Kidney glomerular epithelial cell (primary cell): ENCODE data around the gene L3MBTL4.
"Not testable (repeated sequence)": the region's sequence is repeated elsewhere in the genome, so short reads cannot be mapped to it uniquely, and the experiment has no call there.

Source experiments
- DNase-seq: peaks from one replicate; lab custom pipeline; 2025; lab: John Stamatoyannopoulos, UW

L3MBTL4 gene

DNA sequence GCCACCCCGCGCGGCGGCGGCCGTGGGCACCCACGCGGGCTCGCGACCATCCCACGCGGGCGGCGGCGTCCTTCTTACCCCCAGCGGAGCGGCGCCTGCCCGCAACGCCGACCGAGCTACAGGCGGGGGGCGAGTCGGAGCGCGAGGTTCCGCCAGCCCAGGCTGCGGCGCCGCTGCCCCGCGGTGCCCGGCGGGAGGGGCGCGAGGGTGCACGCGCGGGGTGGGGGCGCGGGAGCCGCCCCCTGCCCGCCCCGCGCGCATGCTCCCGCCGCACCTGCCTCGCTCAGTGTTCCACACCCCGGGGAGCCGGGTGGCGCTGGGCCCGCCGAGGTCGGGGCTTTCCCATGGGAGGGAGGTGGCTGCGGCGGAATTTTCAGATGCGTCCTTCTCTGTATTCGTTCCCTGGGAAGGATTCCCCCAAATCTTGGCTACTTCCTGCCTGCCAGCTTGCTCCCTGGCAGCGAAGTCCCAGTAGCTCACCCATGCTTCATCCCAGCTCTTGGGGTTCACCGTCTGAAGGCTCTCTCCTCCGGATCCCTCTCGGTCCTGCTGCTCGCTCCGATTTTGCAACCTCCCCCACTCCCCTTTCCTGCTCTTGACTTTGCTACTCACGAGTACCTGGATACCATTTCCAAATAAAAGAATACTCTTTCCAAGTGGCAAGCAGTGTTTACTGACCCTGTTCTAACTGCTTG lies at the start of gene L3MBTL4:
L3MBTL4 (minus strand) TSS at position 189 of the 695 bp plus-strand sequence. CDS start 103,286 bp downstream, outside the sequence.
- DNase-seq, result no peak

DNA sequence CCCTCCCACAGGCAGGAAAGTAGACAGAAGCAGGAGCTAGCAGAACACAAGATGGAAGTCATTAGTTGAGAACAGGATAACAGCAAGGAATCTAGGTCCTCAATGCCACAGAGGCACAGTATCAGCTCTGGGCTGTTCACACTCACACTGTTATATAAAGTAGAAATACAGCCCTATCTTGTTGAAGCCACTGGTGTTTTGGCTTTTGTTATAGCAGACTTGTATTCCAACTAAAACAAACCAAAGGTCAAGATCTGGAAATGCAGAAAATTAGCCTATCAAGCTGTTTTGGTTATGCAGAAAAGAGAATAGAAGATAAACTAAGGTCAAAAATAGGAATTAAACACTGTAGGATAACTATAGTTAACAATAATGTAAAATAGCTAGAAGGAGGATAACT lies 37.5 kb upstream of the L3MBTL4 start:
- DNase-seq, result no peak

DNA sequence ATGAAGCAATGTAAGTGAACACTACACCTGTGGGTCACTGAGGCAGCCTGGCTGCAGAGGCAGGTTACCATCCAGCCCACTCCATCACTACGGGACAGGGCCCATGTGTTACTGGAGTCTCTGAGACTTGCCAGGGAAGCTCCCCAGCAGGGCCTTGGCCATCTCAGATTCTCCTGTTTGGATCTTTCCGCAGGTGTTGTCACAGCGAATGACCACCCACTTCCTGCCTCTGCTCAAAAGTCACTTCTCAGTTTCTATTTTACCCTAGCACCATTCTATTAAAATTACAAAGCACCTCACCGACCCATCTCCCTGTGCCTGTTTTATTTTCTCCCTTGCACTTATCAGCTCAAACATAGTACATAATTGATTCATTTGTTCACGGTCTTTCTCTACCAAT lies 34.5 kb upstream of the L3MBTL4 start:
- DNase-seq, result no peak

DNA sequence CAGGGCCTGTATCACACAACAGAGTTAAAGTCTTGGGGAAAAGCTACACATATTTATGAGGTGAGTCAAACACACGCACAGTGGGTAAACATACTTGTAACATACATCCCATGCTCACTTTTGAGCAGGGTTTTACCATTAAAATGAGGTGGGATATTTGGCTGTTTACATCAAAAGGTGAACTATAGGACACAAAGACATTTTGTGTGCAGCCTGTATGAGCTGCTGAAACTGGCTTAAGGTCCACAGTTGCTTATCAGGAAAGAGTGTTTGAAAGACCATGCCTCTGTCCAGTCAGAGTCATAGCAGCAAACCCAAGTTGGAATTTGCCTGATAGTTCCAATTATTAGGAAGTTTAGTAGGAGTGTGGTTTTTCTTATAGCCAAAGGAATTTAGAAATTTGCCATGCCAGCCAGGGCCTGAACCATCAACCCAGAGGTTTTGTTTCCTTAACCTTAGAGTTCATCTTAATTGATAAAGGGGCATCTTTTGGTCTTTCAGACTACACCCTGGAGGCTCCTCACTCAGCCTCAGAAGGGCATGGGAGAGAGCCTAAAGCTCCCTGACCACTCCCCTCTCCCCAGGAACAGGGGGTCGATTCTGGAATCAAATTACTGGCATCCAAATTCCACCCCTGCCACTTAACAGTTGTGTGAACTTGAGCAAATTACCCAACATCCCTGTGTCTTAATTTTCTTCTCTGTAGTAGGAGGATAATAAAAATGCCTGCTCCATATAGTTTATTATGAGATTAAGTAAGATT lies 29.9 kb upstream of the L3MBTL4 start:
- no peak for DNase-seq

DNA sequence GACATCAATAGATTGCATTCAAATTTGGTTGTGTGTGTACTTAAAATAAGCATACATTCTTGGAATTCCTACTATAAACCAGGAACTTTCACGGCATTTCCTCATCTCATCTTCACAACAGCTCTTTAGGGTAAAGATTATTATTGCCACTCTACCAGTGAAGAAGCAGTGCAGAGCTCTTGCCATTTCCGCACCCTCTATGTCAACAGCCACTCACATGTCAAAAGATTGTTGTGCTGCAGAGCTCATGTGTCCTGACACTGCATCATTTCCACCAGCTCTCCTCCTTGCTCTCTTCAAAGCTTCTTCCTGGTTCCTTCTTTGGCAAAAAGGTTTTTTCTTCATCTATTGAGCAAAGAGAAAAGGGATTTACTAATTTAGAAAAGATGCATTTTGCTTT lies 26.5 kb upstream of the L3MBTL4 start:
- no peak for DNase-seq

DNA sequence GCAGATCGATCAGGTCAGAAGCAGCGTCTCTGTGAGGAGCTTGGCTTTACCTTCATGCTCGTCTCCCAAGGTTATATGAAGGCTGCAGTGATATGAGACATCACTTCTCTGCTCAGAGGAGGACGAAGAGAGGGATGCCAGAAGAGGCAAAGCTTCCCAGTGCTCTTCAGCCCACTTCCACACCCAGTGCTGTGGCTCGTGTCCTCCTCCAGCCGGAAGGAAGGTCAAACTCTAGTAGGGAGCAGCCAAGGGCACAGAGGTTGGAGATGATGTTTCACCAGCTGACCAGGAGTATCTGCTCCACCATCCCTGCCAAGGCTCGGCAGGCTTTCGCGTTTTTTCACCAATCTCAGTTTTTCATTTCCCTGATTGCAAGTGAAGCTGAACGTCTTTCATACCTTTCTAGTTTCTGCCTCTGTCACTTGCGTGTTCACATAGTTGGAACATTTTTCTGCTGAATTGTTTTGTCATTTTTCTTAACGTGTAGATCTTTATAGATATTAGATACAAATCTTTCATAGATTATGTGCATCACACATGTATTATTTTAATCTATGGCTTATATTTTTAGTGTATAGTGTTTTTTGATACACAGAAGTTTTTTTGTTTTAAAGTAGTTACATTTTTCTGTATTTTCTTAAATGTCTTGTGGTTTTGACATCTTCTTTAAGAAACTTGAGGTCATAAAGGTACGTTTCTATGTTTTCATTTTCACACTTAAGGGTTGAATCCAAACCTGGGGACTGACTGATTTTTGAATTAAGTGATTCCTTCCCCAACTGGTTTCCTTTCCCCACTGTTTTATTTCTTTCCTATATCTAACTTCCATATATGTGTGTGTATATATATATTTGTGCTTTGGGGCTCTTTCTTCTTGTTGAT lies 23.5 kb upstream of the L3MBTL4 start:
- DNase-seq, result no peak

DNA sequence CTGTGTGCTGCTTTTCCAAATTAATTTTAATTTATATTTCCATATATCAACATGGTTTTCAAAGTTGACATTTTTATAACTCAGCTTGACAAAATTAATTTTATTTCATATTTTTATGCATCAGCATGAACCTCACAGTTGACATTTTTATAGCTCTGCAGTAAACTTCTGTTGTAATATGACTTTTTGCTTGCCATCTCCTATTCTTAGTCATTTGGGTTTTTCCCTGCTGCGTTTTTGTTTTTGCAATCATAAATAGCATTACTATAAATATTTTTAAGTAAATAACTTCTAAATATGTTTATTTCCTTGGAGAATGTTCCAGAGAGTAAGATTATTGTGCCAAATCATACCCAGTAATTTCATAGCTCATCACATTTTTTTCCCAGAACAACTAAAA lies 21.0 kb upstream of the L3MBTL4 start:
- DNase-seq, result no peak

DNA sequence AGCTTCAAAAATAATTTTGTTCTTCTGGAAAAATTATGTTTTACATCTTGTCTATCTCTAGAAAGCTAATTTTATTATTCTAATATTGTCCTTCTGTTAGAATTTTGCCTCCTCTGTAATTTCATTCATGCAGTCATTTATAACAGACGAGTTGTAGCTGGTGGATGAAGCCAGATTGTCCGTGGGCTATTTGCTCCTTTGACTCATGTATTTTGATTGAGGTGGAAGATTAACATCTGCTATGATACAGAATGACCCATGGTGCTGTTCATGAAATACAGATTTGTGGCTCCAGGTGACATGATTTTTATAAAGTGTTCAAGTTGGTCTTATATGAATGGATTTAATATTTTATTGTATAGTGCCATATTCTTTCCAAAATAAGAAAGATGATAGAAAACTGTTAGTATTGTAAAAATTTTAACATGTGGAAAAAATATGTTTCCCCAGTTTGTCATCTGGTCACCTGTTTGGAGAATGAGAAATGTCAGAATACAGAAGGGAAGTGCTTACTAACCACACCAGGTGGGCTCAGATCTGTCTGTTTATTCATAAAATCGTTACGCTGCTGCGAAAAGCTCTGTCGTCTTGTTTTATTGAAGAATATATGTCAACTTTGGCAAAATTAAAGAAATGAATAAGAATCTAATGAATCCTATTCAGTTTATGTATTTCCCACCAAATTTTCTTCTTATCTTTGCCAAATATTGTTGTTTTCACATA lies 20.4 kb upstream of the L3MBTL4 start:
- peak; percentile 41 for DNase-seq

DNA sequence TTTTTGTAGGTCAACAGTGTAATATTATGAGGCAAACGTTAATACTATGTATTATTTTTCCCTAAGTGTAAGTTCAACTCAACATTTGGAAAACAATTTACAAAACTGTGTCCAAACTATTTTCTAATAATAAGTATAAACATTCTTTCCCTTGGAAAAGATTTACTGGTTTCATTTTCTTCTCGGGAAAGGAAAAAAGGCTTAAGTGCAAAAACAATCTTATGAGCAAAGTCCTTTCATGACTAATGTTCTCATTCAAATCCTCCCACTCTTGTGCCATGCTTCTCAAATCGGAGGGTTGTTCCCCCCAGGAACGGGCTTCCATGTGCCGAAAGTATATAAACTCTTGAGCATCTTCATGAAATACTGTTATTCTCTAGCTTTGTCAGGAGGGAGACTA lies 19.8 kb upstream of the L3MBTL4 start:
- DNase-seq, result peak; percentile 15

DNA sequence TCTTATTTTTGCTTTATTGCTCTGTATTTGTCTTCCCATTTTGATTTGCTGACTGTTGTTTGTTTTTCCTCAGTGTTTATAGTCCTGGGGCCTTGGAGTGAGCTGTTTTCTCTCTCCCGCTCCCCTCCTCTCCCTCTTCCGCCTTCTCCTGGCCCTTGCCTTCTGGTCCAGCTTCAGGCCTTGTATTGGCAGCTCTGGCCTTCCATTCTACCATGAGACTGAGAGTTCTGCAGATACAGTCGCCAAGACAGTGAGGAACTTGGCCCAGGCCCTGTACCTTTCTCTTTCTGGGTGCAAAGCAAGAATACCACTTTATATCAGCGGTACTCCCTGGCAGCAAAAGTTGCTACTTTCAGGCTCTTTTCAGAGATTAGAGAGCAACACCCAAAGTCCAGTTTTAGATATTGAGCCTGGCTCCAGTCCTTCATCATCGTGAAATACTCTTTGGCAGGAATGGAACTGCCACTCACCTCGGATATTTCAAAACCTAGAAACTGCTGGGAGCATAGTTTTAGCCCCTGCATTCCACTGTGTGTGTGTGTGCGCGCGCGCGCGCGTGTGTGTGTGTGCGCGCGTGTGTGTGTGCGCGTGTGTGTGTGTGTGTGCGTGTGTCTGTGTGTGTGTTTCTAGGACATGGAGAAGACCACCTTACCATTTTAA lies 17.1 kb upstream of the L3MBTL4 start:
- DNase-seq, result no peak

DNA sequence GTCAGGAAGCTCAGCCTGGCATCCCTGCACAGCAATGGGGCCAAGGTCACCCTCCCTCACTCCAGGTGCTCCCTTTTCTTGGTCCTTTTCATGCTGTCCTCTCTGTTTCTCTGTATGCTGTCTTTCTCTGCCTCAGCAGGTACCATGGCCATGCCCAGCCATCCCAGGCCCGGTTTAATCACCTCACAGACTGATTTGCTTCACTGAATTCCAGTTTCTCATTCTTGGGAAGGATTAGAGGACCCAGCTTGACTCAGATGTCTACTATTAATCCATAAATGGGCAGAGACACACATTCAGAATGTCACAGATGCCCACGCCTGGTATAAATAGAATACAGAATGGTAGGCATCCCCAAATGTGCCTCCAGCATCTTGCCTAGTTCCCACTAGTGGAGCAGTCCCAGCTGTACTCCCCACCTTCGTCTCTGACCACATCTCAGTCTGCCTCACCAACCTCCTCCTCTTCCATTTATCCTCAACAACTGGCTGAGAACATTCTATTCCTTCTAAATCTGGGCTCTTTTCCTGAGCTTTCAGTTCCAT lies 14.2 kb upstream of the L3MBTL4 start:
- DNase-seq, result peak; percentile 18

DNA sequence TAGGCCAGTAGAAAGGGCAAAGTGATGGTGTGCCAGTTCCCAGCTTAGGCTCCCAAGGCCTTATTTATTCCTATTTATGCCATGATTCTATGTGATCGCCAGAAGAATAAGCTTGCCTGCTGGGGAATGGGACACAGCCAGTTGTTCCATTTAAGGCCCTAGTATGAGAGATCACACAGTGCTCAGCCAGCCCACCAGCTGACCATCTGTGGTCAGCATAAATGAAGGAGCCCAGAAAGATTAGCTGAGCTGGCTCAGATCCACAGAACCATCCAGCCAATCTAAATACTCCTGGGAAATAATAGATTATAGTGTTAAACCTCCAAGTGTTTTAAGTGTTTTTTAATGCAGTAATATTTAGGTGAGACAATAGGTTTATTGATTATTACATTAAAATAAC lies 12.6 kb upstream of the L3MBTL4 start:
- no peak for DNase-seq

DNA sequence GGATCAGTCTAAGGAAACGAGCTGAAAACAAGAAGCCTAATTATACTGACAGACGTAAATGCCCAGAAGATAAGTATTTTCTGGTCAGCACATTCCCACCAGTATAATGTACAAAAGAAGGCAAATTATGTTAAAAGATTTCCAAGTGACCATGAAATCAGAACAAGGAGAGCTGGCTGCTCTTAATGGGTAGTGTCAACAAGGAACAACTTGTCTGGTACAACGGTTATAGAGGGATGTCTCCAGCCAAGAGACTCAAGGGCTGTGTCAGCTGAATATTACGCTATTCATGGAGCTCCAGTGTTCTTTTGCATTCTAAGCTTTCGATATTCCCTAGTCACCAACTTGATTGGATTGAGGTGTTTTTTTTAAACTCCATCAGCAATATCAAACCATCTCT lies 8.6 kb upstream of the L3MBTL4 start:
- DNase-seq, result no peak

DNA sequence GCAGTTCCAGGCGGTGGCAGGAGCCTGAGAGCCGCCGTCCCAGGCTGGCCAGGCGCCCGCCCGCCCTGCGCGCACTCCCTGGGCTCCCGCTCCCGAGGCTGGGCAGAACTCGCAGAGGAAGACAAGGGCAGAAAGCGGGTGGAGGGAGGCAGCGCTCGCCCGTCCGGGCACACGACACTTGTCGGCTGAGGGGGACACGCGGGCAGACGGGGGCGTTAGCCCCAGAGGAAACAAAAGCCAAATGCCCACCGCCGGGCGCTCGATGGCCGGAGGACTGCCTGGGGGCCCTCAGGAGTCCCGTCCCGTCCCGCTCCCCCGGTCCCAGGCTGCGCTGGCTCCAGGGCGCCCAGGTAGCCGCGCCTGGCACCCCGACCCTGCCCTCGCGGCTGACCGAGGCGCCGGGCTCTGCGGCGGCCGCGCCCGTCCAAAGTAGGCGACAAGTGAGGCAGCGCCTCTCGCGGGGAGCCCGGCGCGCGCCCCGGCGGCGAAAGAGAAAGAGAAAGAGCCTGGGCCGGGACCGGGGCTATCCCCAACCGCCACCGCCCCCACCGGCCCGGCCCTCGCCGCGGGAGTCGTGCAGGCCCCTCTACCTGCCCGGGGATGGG lies 491 bp downstream of the L3MBTL4 start:
- peak; percentile 7 for DNase-seq

DNA sequence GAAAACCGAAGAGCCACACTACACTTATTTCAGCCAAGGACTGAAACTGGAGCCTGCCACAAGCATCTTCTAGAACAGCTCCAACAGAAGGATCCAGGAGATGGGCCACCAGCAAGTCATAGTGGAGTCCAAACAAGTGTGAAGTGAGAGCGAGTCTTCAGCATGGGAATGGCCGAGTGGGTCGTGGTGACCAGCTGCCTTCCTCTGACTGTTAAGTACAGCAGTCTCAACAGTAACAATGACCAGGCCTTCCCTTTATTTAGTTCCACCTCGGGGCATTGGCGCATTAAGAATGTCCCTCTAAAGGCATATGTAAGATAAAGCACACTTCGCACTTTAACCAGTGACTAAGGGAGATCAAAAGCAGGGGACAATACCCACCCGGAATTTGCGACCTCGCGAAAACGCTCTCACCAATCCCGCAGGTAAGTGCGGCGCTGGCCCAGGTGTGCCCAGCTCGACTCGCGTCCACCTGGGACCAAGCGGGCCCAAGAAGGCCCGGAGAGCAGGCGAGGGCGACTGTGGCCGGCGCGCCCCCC lies 1.1 kb downstream of the L3MBTL4 start:
- no peak for DNase-seq

DNA sequence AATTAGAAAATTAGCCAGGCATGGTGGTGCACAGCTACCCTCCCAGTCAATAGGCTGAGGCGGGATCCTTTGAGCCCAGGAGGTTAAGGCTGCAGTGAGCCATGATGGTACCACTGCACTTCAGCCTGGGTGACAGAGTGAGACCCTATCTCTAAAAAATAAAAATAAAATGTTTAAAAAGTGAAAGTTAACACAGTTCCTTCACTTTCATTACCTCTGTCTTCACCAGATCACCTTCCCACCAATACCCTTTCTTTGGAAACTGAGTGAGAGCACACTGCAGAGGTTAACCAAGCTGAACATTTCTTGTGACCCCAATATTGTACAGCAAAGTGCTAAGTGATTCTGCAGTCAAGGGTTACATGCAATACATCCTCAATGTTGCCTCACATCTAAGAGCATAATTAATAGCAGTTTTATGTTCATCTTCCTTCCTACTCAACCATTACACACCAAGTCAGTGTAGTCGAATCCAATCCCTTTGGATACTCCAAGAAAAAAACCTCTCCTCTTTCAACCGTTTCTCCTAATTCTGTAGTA lies 1.7 kb downstream of the L3MBTL4 start:
- no peak for DNase-seq

DNA sequence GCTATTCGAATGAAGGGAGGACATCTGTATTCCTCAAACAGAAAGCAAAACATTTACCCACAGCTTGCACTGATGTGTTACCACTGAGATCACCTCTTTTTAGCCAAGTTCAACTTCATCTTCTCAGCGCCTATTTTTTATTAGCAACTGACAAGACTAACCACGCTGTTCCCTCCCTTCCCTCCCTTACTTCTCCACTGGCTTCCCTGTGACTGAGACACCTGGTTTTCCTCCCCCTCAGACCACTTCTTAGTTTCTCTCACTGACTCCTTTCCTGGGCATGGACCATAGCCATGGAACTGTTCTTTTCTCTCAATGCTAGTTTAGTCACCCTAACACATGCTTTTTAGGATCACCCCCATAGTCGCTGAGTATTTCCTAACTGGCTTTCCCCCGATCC lies 3.3 kb downstream of the L3MBTL4 start:
- no peak for DNase-seq

DNA sequence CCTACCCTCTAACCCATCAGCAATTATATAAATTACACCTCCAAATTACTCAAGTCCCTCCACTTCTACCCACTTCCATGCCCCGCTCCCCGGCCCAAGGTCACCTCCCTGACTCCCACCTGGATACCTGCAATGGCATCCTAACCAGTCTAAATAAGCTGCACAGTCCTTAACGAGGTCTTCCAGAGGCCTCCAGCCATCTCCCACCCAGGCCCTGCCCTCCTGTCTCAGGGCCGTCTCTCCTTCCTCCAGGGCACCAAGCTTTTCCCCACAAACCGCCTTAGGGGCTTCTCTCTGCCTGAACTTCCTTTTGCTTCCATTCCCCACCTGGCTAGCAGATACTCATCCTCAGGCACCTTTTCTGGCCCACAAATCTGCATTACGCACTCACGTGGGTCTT lies 4.8 kb downstream of the L3MBTL4 start:
- no peak for DNase-seq

DNA sequence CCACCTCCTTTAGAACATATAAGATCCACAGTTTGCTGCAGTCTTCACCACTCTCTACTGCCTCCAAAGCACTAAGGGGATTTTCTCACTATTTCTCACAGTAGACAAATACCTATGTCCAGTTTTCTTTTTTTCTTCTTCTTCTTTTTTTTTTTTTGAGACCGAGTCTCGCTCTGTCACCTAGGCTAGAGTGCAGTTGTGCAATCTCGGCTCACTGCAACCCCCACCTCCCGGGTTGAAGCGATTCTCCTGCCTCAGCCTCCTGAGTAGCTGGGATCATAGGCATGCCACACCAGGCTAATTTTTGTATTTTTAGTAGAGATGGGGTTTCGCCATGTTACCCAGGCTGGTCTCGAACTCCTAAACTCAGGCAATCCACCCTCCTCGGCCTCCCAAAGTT lies 6.2 kb downstream of the L3MBTL4 start:
- DNase-seq, result not testable (repeated sequence)

DNA sequence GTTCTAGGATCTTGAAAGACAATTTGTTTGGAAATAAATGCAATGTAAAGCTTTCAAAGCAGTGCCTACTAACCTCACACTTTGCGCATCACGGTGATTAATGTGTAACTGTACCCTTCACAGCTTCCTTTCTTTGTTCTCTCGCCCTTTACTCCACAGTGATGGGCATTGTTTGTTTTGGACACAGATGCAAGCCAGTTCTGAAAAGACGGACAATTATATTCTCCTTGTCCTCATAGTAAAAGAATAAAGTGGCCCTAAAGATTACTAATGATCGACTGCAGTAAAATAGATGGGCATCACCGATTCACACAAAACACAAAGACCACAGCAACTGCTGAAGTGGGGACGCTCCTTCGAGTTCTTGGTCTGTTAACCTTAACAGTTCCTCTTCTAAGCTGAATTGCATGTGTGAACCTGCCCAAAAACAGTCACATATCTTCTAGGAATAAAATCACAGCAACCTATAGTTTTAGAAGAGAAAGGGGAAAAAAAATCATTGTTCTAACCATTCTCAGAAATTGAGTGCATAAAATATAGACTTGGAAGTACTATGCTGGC lies 7.7 kb downstream of the L3MBTL4 start:
- DNase-seq, result no peak
